OCI-LY1 (cell line): ENCODE data around the gene CCNY.

ENCODE experiments used
- EZH2 ChIP-seq: fragments of 200-600 bp; sonication (generic), shearing (Covaris generic); IDR thresholded peaks from 2 replicates; pipeline ENCODE4 v1.8.0; 2017; ENCODE audit warnings: borderline replicate concordance, mixed run types, mild to moderate bottlenecking, antibody characterized with exemption, low read length, moderate library complexity, mixed read lengths
- TF ChIP-seq, protein P1 (sequence below): fragments of 200-600 bp; sonication (generic), shearing (Covaris generic); IDR thresholded peaks from 2 replicates; pipeline ENCODE4 v1.5.1; 2017; ENCODE audit warnings: mild to moderate bottlenecking, antibody characterized with exemption, low read length, moderate library complexity, mixed read lengths

DNA sequence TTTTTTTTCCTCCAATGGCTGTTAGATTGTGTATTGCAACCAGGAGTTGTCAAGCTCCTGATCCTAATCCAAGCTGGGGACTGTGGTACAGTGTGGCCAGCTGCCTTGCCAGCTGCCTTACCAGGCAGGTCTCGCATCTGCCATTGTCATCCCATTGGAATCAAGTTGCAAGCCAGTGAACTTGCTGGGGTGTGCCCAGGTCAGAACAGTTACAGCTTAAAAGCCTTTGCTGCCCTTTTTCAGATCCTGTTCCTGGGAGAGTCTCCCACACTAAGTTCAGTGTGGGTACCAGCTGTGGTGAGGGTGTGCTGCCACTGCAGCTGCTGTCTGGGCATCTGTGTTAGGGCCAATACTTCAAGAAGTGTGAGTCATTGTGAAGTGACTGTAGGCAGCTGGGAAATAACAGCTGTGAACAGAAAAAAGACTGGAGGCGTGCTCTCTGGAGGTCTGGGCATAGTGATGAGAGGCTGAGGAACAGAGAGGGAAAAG is 72.8 kb downstream of the CCNY start:
- TF ChIP-seq, protein P1, sequence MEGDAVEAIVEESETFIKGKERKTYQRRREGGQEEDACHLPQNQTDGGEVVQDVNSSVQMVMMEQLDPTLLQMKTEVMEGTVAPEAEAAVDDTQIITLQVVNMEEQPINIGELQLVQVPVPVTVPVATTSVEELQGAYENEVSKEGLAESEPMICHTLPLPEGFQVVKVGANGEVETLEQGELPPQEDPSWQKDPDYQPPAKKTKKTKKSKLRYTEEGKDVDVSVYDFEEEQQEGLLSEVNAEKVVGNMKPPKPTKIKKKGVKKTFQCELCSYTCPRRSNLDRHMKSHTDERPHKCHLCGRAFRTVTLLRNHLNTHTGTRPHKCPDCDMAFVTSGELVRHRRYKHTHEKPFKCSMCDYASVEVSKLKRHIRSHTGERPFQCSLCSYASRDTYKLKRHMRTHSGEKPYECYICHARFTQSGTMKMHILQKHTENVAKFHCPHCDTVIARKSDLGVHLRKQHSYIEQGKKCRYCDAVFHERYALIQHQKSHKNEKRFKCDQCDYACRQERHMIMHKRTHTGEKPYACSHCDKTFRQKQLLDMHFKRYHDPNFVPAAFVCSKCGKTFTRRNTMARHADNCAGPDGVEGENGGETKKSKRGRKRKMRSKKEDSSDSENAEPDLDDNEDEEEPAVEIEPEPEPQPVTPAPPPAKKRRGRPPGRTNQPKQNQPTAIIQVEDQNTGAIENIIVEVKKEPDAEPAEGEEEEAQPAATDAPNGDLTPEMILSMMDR, result no peak
- no peak for TF ChIP-seq EZH2
